HepG2 (cell line): ENCODE measurements around the gene SMC6. TPM values are rescaled to one million over a fixed set of nuclear protein-coding genes. Genes with fewer than 3 reads are reported as not detected.

Experiments
- HHEX ChIP-seq: IDR thresholded peaks from 2 replicates; pipeline ENCODE4 v1.6.1; 2016; ENCODE audit warnings: control low read depth
- MAFF ChIP-seq: IDR thresholded peaks from 2 replicates; pipeline ENCODE4 v1.6.1; 2011; ENCODE audit warnings: low read depth, low read length, improper control_type of control experiment
- SIN3B ChIP-seq: fragments of 150-350 bp; IDR thresholded peaks from 2 replicates; pipeline ENCODE4 v1.6.1; 2014; ENCODE audit warnings: low read length
- SP5 ChIP-seq: IDR thresholded peaks from 2 replicates; pipeline ENCODE4 v1.6.1; 2016; ENCODE audit warnings: low read depth, borderline replicate concordance
- ZBTB3 ChIP-seq: sonication (generic); formaldehyde crosslinking; IDR thresholded peaks from 2 replicates; pipeline ENCODE4 v1.4.0; 2020; ENCODE audit warnings: low read depth, mild to moderate bottlenecking, moderate library complexity, missing genetic modification reagents, borderline replicate concordance
- ZFP62 ChIP-seq: sonication (generic); formaldehyde crosslinking; IDR thresholded peaks from 2 replicates; pipeline ENCODE4 v1.4.0; 2020; ENCODE audit warnings: missing genetic modification reagents
- ZKSCAN8 ChIP-seq: IDR thresholded peaks from 2 replicates; pipeline ENCODE4 v1.6.1; 2016; ENCODE audit warnings: borderline replicate concordance, missing genetic modification reagents, missing compliant biosample characterization
- ZNF253 ChIP-seq: sonication (generic); formaldehyde crosslinking; IDR thresholded peaks from 2 replicates; pipeline ENCODE4 v1.8.0; 2022; ENCODE audit warnings: mild to moderate bottlenecking, missing genetic modification reagents, borderline replicate concordance
- ZNF264 ChIP-seq: sonication (generic); formaldehyde crosslinking; IDR thresholded peaks from 2 replicates; pipeline ENCODE4 v1.4.0; 2020; ENCODE audit warnings: missing genetic modification reagents
- ZNF329 ChIP-seq: sonication (generic); formaldehyde crosslinking; IDR thresholded peaks from 2 replicates; pipeline ENCODE4 v1.9.0; 2021; ENCODE audit warnings: low read depth, mild to moderate bottlenecking, missing genetic modification reagents
- ZSCAN31 ChIP-seq: sonication (generic); formaldehyde crosslinking; IDR thresholded peaks from 2 replicates; pipeline ENCODE4 v1.5.0; 2020; ENCODE audit warnings: low read depth, mild to moderate bottlenecking, missing genetic modification reagents
- polyA plus RNA-seq, 8 experiments: library from polyadenylated mRNA; depleted of rRNA in 3 of 8; stranded (reverse) in 7 of 8; unstranded in 1 of 8; fragments of >200 nt; fragmentation: Illumina TruSeq in 4 of 8; extraction: Trizol in 4 of 8; gene quantifications; 2 replicates each; pipeline versions ENCODE4 v1.2.1 to v1.2.3, GENCODE V29; 2011 to 2016; ENCODE audit warnings: low read depth in 4 of 8, missing spikeins in 1 of 8, mixed read lengths in 1 of 8; ENCODE audit not compliant: insufficient read depth in 1 of 8
- total RNA-seq, 5 experiments: library from RNA; depleted of rRNA; stranded (reverse); fragments of >200 nt; fragmentation: Illumina TruSeq; extraction: Trizol; gene quantifications; 2 replicates each; pipeline ENCODE4 v1.2.3, GENCODE V29; 2016; ENCODE audit warnings: low read depth in 1 of 5
- TF ChIP-seq, protein P1 (sequence below): sonication (generic); formaldehyde crosslinking; IDR thresholded peaks from 2 replicates; pipeline ENCODE4 v1.8.0; 2022; ENCODE audit warnings: low read depth, missing genetic modification reagents
- TF ChIP-seq, protein P2 (sequence below): sonication (generic); formaldehyde crosslinking; IDR thresholded peaks from 2 replicates; pipeline ENCODE4; 2020; ENCODE audit warnings: missing genetic modification reagents, mild to moderate bottlenecking, borderline replicate concordance
- TF ChIP-seq, protein P3 (sequence below): sonication (generic); formaldehyde crosslinking; IDR thresholded peaks from 2 replicates; pipeline ENCODE4 v1.5.0; 2020; ENCODE audit warnings: mild to moderate bottlenecking, missing genetic modification reagents, moderate library complexity

Gene SMC6
- total and polyA plus RNA-seq, 2 of the 13 experiments (the other 11 are each of a cell fraction or from before 2014, with no cell fraction given): 18.9 to 55.3 TPM

DNA sequence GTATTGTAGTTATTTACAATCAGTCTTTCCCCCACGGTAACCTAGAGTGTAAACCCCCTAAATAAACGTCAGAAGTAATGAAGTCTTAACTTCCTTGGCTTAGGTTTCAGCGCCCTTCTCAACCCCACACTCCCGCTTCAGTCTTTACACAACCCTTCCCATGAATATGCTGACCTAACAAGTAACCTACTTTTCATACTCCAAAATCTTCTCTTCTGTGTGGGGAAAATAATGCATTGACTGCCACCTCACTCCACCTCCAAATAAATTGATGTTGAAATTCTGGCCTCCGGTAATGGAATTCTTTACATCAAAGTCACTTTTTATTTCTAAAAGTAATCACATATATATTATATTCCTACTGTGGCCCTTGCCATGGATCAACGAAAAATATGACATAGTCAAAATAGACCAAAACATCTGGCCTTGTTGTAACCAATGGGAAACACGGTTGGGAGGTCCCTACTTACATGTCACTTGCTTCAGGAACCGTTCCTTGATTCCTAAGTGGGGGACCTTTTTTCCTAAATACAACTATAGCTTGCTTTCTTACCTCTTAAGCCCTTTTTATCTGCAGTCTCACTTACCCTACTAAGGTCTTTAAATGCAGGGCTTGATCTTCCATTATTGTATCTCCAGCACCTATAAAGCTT lies 1.3 kb upstream of the SMC6 start (continued):
- TF ChIP-seq, protein P1, sequence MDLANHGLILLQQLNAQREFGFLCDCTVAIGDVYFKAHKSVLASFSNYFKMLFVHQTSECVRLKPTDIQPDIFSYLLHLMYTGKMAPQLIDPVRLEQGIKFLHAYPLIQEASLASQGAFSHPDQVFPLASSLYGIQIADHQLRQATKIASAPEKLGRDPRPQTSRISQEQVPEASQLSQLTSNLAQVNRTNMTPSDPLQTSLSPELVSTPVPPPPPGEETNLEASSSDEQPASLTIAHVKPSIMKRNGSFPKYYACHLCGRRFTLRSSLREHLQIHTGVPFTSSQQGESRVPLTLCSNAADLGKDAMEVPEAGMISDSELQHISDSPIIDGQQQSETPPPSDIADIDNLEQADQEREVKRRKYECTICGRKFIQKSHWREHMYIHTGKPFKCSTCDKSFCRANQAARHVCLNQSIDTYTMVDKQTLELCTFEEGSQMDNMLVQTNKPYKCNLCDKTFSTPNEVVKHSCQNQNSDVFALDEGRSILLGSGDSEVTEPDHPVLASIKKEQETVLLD: no peak
- TF ChIP-seq ZKSCAN8 (CRISPR knock-in tag): no peak
- TF ChIP-seq HHEX: no peak
- no peak for TF ChIP-seq ZBTB3 (CRISPR knock-in tag)
- no peak for TF ChIP-seq ZSCAN31 (CRISPR knock-in tag)
- TF ChIP-seq MAFF: peak; percentile 17; the same call in 1 of the 2 replicates
- no peak for TF ChIP-seq SIN3B
- TF ChIP-seq ZNF253 (CRISPR knock-in tag): no peak
- no peak for TF ChIP-seq ZNF264 (CRISPR knock-in tag)
- no peak for TF ChIP-seq ZNF329 (CRISPR knock-in tag)
- no peak for TF ChIP-seq SP5
- TF ChIP-seq, protein P2, sequence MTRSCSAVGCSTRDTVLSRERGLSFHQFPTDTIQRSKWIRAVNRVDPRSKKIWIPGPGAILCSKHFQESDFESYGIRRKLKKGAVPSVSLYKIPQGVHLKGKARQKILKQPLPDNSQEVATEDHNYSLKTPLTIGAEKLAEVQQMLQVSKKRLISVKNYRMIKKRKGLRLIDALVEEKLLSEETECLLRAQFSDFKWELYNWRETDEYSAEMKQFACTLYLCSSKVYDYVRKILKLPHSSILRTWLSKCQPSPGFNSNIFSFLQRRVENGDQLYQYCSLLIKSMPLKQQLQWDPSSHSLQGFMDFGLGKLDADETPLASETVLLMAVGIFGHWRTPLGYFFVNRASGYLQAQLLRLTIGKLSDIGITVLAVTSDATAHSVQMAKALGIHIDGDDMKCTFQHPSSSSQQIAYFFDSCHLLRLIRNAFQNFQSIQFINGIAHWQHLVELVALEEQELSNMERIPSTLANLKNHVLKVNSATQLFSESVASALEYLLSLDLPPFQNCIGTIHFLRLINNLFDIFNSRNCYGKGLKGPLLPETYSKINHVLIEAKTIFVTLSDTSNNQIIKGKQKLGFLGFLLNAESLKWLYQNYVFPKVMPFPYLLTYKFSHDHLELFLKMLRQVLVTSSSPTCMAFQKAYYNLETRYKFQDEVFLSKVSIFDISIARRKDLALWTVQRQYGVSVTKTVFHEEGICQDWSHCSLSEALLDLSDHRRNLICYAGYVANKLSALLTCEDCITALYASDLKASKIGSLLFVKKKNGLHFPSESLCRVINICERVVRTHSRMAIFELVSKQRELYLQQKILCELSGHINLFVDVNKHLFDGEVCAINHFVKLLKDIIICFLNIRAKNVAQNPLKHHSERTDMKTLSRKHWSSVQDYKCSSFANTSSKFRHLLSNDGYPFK: no peak
- TF ChIP-seq ZFP62 (CRISPR knock-in tag): no peak
- TF ChIP-seq, protein P3, sequence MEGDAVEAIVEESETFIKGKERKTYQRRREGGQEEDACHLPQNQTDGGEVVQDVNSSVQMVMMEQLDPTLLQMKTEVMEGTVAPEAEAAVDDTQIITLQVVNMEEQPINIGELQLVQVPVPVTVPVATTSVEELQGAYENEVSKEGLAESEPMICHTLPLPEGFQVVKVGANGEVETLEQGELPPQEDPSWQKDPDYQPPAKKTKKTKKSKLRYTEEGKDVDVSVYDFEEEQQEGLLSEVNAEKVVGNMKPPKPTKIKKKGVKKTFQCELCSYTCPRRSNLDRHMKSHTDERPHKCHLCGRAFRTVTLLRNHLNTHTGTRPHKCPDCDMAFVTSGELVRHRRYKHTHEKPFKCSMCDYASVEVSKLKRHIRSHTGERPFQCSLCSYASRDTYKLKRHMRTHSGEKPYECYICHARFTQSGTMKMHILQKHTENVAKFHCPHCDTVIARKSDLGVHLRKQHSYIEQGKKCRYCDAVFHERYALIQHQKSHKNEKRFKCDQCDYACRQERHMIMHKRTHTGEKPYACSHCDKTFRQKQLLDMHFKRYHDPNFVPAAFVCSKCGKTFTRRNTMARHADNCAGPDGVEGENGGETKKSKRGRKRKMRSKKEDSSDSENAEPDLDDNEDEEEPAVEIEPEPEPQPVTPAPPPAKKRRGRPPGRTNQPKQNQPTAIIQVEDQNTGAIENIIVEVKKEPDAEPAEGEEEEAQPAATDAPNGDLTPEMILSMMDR (CRISPR knock-in tag): no peak
